Fibroblast of lung (primary cell): ENCODE data around the gene KIRREL3.

Source experiments
- EZH2 ChIP-seq: IDR thresholded peaks from 2 replicates; pipeline ENCODE4 v1.5.1; 2012; ENCODE audit warnings: low read length, control low read depth, mild to moderate bottlenecking; ENCODE audit errors: missing control alignments
- TF ChIP-seq, protein P1 (sequence below), 2 donors: IDR thresholded peaks in 1 of 2; conservative IDR thresholded peaks in 1 of 2; 1 replicate in 1 of 2; 2 replicates in 1 of 2; pipeline ENCODE4 v1.5.1; 2011 to 2012; ENCODE audit warnings: low read length in 2 of 2, control low read depth in 1 of 2, inconsistent platforms in 1 of 2, low read depth in 1 of 2, mild to moderate bottlenecking in 1 of 2

GRCh38 chr11:126613272-126613671, 387.3 kb downstream of the KIRREL3 start:
- TF ChIP-seq, protein P1, sequence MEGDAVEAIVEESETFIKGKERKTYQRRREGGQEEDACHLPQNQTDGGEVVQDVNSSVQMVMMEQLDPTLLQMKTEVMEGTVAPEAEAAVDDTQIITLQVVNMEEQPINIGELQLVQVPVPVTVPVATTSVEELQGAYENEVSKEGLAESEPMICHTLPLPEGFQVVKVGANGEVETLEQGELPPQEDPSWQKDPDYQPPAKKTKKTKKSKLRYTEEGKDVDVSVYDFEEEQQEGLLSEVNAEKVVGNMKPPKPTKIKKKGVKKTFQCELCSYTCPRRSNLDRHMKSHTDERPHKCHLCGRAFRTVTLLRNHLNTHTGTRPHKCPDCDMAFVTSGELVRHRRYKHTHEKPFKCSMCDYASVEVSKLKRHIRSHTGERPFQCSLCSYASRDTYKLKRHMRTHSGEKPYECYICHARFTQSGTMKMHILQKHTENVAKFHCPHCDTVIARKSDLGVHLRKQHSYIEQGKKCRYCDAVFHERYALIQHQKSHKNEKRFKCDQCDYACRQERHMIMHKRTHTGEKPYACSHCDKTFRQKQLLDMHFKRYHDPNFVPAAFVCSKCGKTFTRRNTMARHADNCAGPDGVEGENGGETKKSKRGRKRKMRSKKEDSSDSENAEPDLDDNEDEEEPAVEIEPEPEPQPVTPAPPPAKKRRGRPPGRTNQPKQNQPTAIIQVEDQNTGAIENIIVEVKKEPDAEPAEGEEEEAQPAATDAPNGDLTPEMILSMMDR (conservative IDR thresholded peaks at IDR 0.05 in 1 of 2, IDR thresholded peaks at IDR 0.05 in 1 of 2; ENCODE audit: low read depth in 1 of 2, low read length in 2 of 2): no peak
- TF ChIP-seq EZH2: no peak
